ENCODE measurements around the gene CCNY.

Gene CCNY

DNA sequence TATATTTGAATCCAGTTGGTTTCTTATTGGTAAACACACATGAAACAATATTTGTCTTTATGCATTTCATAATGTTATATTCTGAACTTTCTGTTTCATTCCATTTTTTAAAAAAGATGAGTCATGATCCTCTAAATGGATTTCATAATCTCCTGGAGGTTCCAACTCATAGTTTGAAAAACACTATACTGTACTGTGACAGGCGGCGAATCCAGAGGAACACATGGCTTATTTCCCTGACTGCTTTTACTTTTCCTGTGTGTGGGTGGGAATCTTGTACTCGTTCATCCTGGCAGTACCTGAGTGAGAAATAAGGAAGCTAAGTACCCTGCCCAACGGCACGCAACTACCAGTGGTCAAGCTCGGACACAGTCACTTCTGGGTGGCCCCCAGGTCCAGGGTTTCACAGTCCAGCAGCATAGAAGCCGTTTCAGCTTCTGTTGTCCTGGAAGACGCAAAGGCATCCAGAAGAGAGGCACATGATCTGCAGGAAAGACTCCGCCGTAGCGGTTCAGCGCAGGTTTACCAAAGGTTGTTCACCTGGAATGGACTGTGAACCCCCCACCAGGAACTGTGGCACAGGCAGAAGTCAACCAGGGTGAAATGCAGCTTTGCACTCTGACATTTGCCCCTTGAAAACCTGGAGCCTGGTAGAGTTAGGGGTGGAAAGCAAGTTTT, 117.7 kb downstream of the CCNY start:
- TF ChIP-seq, protein P1, sequence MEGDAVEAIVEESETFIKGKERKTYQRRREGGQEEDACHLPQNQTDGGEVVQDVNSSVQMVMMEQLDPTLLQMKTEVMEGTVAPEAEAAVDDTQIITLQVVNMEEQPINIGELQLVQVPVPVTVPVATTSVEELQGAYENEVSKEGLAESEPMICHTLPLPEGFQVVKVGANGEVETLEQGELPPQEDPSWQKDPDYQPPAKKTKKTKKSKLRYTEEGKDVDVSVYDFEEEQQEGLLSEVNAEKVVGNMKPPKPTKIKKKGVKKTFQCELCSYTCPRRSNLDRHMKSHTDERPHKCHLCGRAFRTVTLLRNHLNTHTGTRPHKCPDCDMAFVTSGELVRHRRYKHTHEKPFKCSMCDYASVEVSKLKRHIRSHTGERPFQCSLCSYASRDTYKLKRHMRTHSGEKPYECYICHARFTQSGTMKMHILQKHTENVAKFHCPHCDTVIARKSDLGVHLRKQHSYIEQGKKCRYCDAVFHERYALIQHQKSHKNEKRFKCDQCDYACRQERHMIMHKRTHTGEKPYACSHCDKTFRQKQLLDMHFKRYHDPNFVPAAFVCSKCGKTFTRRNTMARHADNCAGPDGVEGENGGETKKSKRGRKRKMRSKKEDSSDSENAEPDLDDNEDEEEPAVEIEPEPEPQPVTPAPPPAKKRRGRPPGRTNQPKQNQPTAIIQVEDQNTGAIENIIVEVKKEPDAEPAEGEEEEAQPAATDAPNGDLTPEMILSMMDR (IDR thresholded peaks at IDR 0.05; ENCODE audit: low read depth, low read length) = no peak

DNA sequence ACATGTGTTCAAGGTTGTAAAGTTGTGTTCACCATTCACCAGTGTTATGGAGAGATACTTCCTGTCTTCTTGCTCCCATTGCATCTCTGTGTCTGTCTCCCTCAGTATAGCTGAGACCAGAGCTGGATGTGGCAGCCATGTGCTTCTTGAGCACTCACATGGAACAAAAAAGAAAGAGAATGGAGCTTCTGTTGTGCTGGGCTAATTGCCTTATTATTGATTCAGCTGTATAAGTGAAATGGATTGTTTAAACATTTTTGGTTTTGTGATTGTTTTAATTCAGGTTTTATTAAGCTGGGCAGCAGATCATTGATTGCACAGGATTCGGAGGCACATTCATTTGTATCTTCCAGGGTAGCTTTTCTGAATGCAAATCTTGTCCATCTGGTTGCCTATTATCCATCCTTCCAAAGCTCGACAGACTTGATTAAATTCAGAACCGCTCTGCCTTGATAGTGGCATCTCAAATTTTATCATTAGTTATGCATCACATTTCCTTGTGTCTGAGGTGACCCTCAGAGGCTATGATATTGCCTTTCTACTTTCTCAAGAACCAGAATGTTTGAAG, 119.9 kb downstream of the CCNY start:
- no peak for DNase-seq (ENCODE audit: low read depth in 2 of 2)
- H3K4me3 ChIP-seq (replicated peaks in 1 of 2; ENCODE audit: low read depth in 2 of 2, low read length in 2 of 2) = no peak overlapping the region
- TF ChIP-seq, protein P1 (IDR thresholded peaks at IDR 0.05; ENCODE audit: low read depth, low read length) = no peak

More for the DNA sequence above, 117.7 kb downstream of the CCNY start:
- DNase-seq (ENCODE audit: low read depth in 2 of 2) = peak; percentile 75 to 83
- H3K4me3 ChIP-seq (replicated peaks in 1 of 2; ENCODE audit: low read depth in 2 of 2, low read length in 2 of 2) = peak overlapping the region; percentile 3 to 41

DNA sequence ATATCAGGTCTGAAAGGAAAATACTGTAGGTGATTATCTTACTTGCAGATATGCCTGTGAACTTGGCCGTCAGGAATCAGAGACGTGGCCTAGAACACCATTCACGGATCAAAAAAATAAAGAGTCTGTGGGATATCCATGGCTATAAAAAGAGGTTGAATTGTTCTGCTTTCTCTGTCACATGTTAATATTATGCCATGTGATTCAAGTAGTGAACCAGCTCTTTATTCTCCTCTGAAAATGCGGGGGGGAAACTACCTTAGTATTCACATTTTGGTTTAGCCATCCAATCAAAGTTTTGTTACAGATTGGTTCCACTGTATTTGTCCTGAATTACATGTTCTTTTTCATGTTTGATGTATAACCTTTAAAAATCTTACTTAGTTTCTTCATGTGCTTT, 120.5 kb downstream of the CCNY start:
- TF ChIP-seq, protein P1 (IDR thresholded peaks at IDR 0.05; ENCODE audit: low read depth, low read length) = no peak
- no peak for DNase-seq (ENCODE audit: low read depth in 2 of 2)
- no peak overlapping the region for H3K4me3 ChIP-seq (replicated peaks in 1 of 2; ENCODE audit: low read depth in 2 of 2, low read length in 2 of 2)

DNA sequence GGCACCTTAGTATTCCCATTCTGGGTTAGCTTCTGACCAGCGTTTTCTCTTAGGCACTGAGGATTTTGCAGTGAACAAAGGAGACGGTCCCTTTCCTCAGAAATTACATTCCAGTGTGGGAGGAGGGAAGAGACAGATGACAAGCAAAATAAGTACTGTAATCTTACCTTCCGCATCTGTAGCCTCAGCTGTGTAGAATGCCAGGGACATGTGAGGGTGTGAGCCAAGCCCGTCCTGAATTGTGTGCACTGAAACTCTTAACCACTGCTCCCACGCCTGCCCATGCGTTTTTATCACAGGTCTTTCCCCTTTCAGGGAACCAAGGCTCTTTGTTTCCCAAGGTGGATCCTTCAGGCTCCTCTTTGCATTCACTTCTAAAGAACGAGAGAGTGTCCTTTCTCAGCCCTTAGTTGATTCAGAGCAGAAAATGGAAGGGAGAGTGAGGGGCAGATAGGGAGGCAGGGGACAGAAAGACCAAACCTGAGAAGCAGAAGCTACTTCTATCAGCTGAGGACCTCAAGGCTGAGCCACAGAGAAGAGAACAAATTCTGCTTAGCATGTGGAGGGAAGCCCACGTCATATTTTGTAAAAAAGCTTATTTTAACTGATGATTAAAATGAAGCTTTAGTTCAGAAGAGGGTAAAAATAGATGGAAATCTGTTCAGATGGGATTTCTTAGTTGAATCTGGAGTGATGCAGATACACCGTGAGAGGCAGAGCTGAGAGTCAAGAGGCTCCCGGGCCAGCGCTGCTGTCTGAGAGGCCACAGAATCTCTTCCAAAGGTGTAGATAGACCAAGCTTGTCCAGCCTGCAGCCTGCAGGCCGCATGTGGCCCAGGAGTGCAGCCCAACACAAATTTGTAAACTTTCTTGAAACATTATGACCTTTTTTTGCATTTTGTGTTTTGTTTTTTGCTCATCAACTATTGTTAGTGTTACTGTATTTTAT, 122.5 kb downstream of the CCNY start:
- TF ChIP-seq, protein P1 (IDR thresholded peaks at IDR 0.05; ENCODE audit: low read depth, low read length) = no peak
- DNase-seq (ENCODE audit: low read depth in 2 of 2) = no peak

DNA sequence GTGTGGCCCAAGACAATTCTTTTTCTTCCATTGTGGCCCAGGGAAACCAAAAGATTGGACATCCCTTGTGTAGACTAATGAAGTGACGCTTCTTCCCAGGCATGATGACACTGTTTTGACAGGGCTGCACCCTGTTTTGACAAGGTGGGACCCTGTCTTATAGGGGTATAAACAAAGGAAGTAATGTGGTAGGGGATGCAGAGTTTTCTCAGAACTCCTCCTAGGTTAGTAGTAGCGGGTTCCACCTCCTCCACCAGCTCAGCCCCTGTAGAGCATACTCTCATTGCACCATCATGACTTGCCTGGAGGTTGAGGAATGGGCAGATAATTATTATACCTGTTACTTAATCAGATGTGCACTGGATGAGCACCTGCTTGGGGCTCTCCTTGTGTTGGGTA, 123.1 kb downstream of the CCNY start:
- no peak for DNase-seq (ENCODE audit: low read depth in 2 of 2)
- no peak overlapping the region for H3K4me3 ChIP-seq (replicated peaks in 1 of 2; ENCODE audit: low read depth in 2 of 2, low read length in 2 of 2)
- TF ChIP-seq, protein P1 (IDR thresholded peaks at IDR 0.05; ENCODE audit: low read depth, low read length) = no peak

More for the DNA sequence above, 122.5 kb downstream of the CCNY start:
- H3K4me3 ChIP-seq (replicated peaks in 1 of 2; ENCODE audit: low read depth in 2 of 2, low read length in 2 of 2) = no peak overlapping the region

DNA sequence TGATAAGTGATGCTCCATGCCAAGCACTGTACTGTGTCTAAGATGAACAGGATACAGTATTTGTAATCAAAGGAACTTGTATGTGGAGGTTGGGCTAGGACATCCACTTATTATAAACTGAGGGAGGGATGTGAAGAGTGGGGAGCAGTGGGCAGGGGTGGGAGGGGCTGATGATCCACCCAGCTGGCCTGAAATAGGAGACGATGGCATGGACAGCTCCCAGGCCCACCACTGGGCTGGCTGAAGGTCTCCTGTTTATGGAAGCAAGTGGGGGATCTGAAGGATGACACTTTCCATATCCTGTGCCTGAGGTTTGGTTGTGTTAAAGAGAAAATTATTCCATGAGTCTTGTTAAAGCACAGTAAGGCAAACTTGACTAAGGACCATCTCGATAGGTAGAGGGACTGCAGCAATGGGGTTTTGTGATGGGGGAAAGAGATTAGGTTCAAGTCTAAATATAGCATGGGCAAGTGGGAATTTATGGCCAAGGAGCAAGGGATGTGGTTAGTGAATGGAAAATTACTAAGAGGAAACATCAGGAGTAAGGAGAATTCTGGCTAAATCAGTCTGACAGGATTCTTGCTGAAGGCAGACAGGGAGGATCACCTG, 124.6 kb downstream of the CCNY start:
- DNase-seq (ENCODE audit: low read depth in 2 of 2) = no peak
- no peak overlapping the region for H3K4me3 ChIP-seq (replicated peaks in 1 of 2; ENCODE audit: low read depth in 2 of 2, low read length in 2 of 2)
- TF ChIP-seq, protein P1 (IDR thresholded peaks at IDR 0.05; ENCODE audit: low read depth, low read length) = no peak
